ENCODE results near the gene HBB. TPM values are rescaled to one million over a fixed set of nuclear protein-coding genes. Genes with fewer than 3 reads are reported as not detected.

Gene HBB
- total RNA-seq, 1 experiment from 2014 or later = not detected

- no peaks in the 10 kb centered on the region for H3K23me2 ChIP-seq (ENCODE audit: insufficient read length, low read depth, low read length, poor library complexity, severe bottlenecking)
- Mint-ChIP-seq H3K9me3 (no peaks in the 10 kb centered on the region), H3K27ac (no peak overlapping the region), H3K27me3 (ENCODE audit: low read depth) (no peaks in the 10 kb centered on the region), H3K4me1 (no peaks in the 10 kb centered on the region), H3K4me3 (no peak overlapping the region), H3K36me3 (ENCODE audit: insufficient read depth in 1 of 3, low read depth in 3 of 3) (no peaks in the 10 kb centered on the region)
- H3K27me3 ChIP-seq (ENCODE audit: insufficient read depth, low read length) = no peaks in the 10 kb centered on the region
- H2BK20ac ChIP-seq (ENCODE audit: low read depth, low read length, poor library complexity, severe bottlenecking) = no peak overlapping the region
- H3K56ac ChIP-seq (ENCODE audit: insufficient read length, low read depth, low read length) = no peak overlapping the region
- no peak overlapping the region for H3K9ac ChIP-seq (ENCODE audit: extremely low read depth, insufficient read length, low read length)
- H3K27ac ChIP-seq (ENCODE audit: insufficient read length, low read depth, low read length) = no peak overlapping the region
- H4K8ac ChIP-seq (replicated peaks; ENCODE audit: insufficient read length, low read depth, low read length) = no peak overlapping the region
- DNase-seq = no peak
- TF ChIP-seq, protein P1, sequence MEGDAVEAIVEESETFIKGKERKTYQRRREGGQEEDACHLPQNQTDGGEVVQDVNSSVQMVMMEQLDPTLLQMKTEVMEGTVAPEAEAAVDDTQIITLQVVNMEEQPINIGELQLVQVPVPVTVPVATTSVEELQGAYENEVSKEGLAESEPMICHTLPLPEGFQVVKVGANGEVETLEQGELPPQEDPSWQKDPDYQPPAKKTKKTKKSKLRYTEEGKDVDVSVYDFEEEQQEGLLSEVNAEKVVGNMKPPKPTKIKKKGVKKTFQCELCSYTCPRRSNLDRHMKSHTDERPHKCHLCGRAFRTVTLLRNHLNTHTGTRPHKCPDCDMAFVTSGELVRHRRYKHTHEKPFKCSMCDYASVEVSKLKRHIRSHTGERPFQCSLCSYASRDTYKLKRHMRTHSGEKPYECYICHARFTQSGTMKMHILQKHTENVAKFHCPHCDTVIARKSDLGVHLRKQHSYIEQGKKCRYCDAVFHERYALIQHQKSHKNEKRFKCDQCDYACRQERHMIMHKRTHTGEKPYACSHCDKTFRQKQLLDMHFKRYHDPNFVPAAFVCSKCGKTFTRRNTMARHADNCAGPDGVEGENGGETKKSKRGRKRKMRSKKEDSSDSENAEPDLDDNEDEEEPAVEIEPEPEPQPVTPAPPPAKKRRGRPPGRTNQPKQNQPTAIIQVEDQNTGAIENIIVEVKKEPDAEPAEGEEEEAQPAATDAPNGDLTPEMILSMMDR (conservative IDR thresholded peaks at IDR 0.05) = no peak
- H4K91ac ChIP-seq (ENCODE audit: insufficient read length, low read depth, low read length) = no peak overlapping the region
- no peak overlapping the region for H2BK5ac ChIP-seq (ENCODE audit: insufficient read length, low read length)
- no peak overlapping the region for H3K23ac ChIP-seq (ENCODE audit: insufficient read length, low read depth, low read length)
- no peak overlapping the region for H2BK15ac ChIP-seq (ENCODE audit: low read depth, low read length)
- H4K5ac ChIP-seq (ENCODE audit: insufficient read length, low read depth, low read length) = no peak overlapping the region
- H3K79me2 ChIP-seq (ENCODE audit: insufficient read depth, low read length) = no peaks in the 10 kb centered on the region
- no peak overlapping the region for H2BK12ac ChIP-seq (ENCODE audit: insufficient read length, low read depth, low read length)
- H4K20me1 ChIP-seq (ENCODE audit: control insufficient read depth, insufficient read depth, insufficient read length) = no peaks in the 10 kb centered on the region
- H3K9me3 ChIP-seq (ENCODE audit: control insufficient read depth, low read depth, low read length) = no peaks in the 10 kb centered on the region
- no peak overlapping the region for H3T11ph ChIP-seq (ENCODE audit: low read length)
- H3K79me1 ChIP-seq (ENCODE audit: insufficient read depth, low read depth, low read length, poor library complexity, severe bottlenecking) = no peaks in the 10 kb centered on the region
- no peak overlapping the region for H2AFZ ChIP-seq (ENCODE audit: low read length)
- no peak overlapping the region for H3K4me2 ChIP-seq (ENCODE audit: insufficient read depth, insufficient read length, low read length)
- H3K18ac ChIP-seq (ENCODE audit: insufficient read length, low read depth, low read length) = no peak overlapping the region
- no peak overlapping the region for H3K4ac ChIP-seq (ENCODE audit: low read depth, low read length)
- no peak overlapping the region for H3K14ac ChIP-seq (ENCODE audit: insufficient read depth, low read length)
- H2BK120ac ChIP-seq (ENCODE audit: low read depth, low read length, poor library complexity, severe bottlenecking) = no peak overlapping the region
- no CpG with 5 or more reads among the region's 2 CpGs for WGBS (ENCODE audit: extremely low coverage, insufficient read length, low lambda C conversion rate)
- no peak overlapping the region for H2AK5ac ChIP-seq (ENCODE audit: insufficient read length, low read length)
- H3K4me1 ChIP-seq (ENCODE audit: insufficient read depth, low read length) = no peaks in the 10 kb centered on the region
These were observed 23.5 kb downstream of the HBB start for GRCh38 chr11:5203366-5203765.

Data from H9 (cell line).